GM11168 (cell line): Measurements from ENCODE around the gene LRRC8A.
"Not testable (repeated sequence)": the region's sequence is repeated elsewhere in the genome, so short reads cannot be mapped to it uniquely, and the experiment has no call there.

Experiments used
- in situ Hi-C: fragments of 300-500 bp; cut with MboI; formaldehyde crosslinking; loops from one replicate; pipeline ENCODE4 v1.12.0; 2022; ENCODE audit warnings: low sequenced_read_pairs; ENCODE audit not compliant: unreplicated experiment

The LRRC8A gene

GRCh38 chr9:128919402-128920089, 37.6 kb downstream of the LRRC8A start:
- in situ Hi-C loops: no loop called here

- in situ Hi-C loops: no loop called here
Observed at GRCh38 chr9:128920381-128921058, 38.6 kb downstream of the LRRC8A start, which contains the start of gene PHYHD1. TSS of gene PHYHD1 (plus strand) at chr9:128920982. CDS start at chr9:128922324, 1,342 bp downstream.

- in situ Hi-C loops: no loop called here
Observed at GRCh38 chr9:128921881-128922763, 40.2 kb downstream of the LRRC8A start.

DNA sequence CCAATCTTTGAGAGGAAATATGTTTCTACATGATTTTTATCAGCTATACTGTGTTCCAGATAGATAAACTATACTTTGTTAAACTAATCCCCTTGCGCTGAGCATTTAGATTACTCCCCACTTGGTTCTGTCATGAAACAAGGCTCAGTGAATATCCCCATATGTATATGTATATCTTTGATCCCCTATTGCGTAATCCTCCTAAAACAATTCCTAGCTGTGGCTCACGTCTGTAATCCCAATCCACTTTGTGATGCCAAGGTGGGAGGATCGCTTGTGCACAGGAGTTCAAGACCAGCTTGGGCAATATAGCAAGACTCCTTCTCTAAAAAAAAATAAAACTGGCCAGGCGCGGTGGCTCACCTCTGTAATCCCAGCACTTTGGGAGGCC, 41.6 kb downstream of the LRRC8A start:
- in situ Hi-C loops: no loop called here

GRCh38 chr9:128927731-128928411, 45.9 kb downstream of the LRRC8A start:
- in situ Hi-C loops: no loop called here

- in situ Hi-C loops: no loop called here
Observed at GRCh38 chr9:128928624-128929023, 46.7 kb downstream of the LRRC8A start.

GRCh38 chr9:128929560-128929959, 47.6 kb downstream of the LRRC8A start:
- in situ Hi-C loops: no loop called here

- in situ Hi-C loops: loop anchor here (5.0 kb wide), 1 partner anchor 66 kb away; no protein-coding TSS in a partner anchor
Observed at GRCh38 chr9:128933731-128934130, 51.8 kb downstream of the LRRC8A start.

GRCh38 chr9:128936171-128936865, 54.4 kb downstream of the LRRC8A start:
- in situ Hi-C loops: no loop called here

DNA sequence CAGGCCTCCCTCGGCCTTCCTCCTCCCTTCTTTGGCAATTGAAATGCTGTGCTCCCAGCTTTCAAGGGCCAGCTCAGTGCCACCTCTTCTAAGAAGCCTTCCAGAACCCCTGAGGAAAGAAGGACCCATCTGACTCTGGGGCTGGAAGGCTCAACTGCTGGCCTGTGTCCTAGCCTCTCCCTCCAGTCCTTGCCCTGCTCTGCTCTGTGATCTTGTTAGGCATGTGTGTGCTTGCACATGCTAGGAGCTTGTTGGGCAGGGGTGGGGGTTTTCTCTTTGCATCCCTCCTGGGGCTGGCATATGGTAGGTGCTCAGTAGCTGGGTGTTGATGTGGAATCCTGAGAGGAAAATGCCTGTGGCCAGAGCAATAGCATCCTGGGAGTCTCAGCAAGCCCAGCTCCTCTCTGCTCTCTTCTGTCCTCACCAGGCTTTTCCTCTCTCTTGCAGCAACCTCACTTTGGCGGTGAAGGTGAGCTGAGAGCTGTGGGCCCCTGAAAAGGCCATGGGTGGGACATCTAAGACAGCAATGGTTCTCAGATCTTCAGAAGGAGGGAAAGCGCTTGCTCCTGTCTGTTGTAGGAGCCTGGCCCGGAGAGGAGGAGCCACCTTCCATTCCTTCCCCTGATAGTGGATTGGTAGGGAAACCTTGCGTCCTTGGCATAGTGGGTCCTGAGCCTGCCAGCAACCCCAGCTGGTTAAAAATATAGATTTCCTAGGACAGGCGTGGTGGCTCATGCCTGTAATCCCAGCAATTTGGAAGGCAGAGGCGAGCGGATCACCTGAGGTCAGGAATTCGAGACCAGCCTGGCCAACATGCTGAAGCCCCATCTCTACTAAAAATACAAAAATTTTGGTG, 55.6 kb downstream of the LRRC8A start:
- in situ Hi-C loops: no loop called here

- in situ Hi-C loops: no loop called here
Observed at GRCh38 chr9:128940271-128940921, 58.5 kb downstream of the LRRC8A start.

- in situ Hi-C loops: no loop called here
Observed at GRCh38 chr9:128940946-128941755, 59.2 kb downstream of the LRRC8A start.

GRCh38 chr9:128943832-128944620, 62.1 kb downstream of the LRRC8A start:
- in situ Hi-C loops: no loop called here

DNA sequence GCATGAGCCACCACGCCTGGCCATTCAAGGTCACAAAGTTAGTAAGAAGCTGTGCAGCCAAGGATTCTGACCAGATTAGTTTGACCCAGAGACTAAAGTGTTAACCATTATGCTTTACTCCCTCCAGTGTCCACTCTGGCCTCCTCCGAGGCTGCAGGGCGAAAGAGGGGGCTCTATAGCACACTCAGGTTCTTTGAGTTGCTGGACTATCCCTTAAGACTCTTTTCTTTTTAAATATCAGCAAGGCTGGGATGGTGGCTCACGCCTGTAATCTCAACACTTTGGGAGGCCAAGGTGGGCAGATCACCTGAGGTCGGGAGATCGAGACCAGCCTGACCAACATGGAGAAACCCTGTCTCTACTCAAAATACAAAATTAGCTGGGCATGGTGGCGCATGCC, 63.0 kb downstream of the LRRC8A start:
- in situ Hi-C loops: not testable (repeated sequence)

GRCh38 chr9:128945798-128946501, 64.0 kb downstream of the LRRC8A start:
- in situ Hi-C loops: no loop called here
